Activated CD8-positive, alpha-beta memory T cell treated with anti-CD3 and anti-CD28 coated beads, Interleukin-2, amount 50 U/mL, for 4 hours (primary cell): Measurements from ENCODE around the gene TAGAP.
A peak's percentile ranks its signal among the peaks of the same experiment; 100 is the strongest.
"Not testable (repeated sequence)": the region's sequence is repeated elsewhere in the genome, so short reads cannot be mapped to it uniquely, and the experiment has no call there.

Experiments used
- DNase-seq: peaks from one replicate; pipeline ENCODE4 v3.0.0-alpha.2; 2020

Gene TAGAP

DNA sequence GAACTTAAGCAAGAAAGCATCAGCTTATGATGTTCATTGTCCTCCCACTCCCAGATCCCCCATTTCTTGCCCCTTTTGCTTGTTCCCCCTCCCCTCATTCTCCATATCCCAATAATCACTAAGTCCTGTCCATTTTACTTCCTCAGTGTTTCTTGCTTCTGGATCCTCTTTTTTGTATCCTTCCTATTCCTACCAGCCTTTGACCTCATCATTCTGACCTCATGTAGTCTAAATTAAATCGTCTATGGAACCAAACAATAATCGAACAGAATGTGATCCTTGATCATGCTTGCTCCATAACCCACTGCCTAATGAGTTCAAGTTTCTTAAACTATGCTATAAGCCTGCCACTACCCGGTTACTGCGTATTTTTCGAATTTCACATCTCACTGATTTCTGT, 39.4 kb downstream of the TAGAP start:
- no peak for DNase-seq

DNA sequence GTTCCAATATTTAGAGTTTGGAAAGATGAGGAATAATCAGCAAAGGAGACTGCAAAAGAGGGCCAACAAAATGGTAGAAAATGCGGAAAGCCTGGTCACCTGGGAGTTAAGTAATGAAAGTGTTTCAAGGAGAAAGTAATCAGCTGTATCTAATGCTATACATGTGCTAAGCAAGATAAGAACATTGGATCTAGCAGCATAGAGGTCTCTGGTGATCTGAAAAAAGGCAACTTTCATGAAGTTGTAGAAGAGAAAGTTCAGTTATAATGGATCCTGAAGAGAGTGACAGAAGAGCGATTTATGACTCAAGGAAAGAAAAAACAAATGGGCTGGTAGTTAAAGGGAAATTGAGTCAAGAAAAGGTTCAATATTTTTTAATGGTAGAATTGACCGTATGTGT, 40.2 kb downstream of the TAGAP start:
- DNase-seq = no peak

DNA sequence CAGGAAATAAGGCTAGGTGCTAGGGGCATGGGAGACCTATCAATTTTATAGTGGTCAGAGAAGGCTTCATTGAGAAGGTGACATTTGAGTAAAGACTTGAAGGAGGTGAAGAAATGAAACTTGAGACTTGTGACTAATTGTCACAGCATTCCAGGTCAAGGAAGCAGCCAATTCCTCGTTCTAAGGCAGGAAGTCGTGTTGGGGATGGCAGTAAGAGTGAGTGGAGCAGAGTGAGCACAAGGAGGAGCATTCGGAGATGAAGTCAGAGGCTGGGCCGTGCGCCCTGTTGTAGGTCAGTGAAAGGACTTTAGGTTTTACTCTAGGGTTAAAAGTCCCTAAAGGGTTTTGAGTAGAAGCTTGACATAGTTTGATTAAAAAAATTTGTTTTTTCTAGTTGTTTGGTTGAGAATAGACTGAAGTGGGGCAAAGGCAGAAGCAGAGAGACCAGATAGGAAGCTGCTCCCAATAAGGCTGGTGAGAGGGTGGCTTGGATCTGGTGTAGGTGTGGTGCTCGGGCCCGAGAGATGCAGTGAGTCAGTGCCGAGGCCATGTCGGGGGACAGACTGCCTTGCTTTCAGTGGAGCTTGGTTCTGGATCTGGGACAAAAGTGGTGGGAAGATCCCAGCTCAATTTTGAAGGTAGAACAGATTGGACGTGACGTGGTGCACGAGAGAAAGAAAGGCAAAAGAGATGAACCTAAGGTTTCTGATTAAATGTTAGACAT, 42.2 kb downstream of the TAGAP start:
- no peak for DNase-seq

DNA sequence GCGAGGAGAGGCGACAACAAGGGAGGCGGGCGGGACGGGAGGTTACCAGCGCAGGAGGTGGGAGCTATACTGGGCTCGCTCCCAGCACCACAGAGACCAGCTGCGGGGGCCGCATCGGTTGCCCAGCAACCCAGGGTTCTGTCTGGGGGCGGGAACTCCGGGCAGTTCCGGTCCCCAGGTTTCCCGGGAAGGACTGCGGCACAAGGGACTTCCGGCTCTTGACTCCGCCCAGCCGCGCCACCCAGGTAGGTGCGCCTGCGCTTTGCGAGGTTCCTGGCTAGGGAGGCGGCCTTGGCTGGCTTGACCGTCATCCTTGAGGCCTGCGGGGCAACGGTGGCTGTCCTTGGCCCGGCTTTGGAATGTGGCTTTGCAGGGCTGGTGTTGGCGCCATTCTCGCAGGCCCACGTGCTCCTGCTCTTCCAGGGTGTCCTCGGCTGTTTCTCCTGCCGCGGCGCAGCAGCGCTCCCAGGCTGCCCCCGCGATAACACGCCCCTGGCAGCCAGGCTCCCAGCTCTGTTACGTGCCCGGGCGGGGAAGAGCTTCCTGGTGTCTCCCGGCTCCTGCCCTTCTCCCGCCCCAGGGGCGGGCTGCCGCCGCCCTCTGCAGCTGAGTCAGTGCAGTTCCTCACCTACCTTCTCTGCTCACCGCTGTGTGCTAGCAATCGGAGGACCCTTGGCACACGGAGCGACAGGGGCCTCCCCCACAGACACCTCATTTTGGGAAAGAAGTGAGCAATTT, 45.0 kb downstream of the TAGAP start, which contains the start of gene RSPH3:
Gene RSPH3 (minus strand): TSS at position 537 of the 738 bp plus-strand sequence. CDS start 652 bp downstream, outside the sequence.
- DNase-seq = peak; percentile 91

DNA sequence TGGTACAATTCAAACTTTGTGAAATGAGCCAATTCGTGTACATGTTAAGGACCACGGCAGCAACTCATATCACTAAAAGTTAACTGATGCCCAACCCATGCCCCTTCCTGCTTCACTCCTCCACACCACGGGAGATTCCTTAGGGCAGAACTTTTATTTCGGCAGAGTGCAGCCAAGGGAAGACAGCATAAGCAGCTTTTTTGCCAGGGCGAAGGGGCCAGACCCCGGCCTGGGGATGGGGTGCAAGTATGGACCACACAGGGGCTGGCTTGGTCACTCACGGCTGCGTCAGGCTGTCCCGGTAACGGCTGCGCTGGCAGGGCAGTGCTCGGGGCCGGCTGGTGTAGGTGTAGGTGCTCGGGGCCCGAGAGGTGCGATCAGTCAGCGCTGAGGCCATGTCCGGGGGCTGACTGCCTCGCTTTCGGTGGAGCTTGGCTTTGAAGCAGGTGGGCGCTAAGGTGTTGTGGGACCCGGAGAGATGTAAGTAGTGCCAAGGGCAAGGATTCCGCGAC, 45.6 kb downstream of the TAGAP start:
- no peak for DNase-seq

DNA sequence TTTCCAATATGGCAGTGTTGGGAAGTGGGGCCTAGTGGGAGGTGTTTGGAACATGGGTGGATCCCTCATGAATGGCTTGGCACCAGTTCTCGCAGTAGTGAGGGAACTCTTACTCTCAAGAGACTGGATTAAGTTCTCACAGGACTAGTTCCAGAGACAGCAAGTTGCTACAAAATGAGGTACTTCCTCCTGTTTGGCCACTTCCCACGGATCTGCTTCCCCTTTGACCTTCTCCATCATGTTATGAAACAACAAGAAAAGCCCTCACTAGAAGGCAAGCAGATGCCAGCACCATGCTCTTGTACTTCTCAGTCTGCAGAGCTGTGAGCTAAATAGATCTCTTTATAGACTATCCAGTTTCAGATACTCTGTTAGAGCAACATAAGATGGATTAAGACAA, 47.9 kb downstream of the TAGAP start:
- no peak for DNase-seq

DNA sequence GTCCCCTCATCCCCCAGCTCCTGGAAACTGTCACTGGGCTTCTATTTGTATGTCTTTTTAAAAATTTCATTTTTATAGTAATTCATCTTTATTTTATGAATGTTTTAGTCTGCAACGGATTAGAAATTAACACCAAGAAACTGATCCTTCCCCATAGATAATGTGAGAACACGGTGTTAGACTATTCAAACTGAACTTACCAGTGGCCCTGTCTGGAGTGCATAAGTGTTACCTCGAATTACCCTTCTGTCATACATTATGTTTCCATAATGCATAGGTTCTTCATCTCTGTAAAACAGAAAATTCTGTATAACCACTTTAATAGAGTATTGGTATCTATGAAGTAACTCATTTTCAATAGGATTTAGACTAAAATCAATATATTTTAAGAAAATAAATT, 51.2 kb downstream of the TAGAP start:
- DNase-seq = no peak

DNA sequence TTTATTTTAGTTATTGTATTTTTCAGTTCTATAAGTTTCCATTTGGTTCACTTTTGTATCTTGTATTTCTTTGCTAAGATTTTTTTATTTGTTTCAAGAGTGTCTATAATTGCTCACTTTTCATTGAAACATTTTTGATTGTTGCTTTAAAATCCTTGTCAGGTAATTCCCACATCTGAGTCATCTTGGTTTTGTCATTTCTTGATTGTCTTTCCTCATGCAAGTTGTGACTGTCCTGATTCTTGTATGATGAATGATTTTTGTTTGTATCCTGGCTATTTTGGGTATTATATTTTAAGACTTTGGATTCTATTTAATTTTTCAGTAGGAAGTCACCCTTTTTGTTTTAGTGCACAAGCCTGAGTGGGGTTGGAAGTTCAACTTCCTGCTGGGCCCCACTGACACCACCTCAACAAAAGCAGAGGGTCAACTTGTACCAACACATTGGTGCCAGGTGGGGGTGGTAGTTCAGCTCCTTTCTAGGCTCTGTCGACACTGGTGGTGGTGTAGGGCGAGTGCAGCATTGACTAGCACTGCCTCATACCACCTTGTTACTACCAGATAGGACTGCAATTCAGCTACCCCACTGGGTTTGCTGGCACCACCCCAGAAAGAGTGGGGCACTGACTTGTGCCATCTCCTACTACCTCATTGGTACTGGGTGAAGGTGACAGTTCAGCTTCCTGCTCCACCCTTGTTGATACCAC, 53.6 kb downstream of the TAGAP start:
- no peak for DNase-seq

DNA sequence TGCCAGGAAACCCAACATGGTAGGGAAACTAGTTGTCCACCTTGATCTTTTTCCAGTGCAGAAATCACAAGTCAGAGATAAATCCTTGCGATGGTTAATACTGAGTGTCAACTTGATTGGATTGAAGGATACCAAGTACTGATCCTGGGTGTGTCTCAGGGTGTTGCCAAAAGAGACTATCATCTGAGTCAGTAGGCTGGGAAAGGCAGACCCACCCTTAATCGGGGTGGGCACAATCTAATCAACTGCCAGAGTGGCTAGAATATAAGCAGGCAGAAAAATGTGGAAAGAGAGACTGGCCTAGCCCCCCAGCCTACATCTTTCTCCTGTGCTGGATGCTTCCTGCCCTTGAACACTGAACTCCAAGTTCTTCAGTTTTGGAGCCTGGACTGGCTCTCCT, 55.1 kb downstream of the TAGAP start:
- not testable (repeated sequence) for DNase-seq

DNA sequence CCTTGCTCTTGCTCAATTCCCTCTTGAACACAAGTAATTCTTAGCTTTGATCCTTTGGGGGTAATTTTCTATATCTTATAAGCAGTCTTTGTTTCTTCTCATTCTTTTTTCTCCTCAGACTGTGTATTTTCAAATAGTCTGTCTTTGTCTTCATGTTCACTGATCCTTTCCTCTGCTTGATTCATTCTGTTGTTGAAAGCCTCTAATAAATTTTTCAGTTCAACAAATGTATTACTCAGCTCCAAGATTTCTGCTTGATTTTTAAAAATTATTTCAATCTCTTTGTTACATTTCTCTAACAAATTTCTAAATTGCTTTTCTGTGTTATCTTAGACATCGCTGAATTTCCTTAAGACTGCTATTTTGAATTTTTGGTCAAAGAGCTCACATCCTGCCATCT, 56.3 kb downstream of the TAGAP start:
- no peak for DNase-seq

DNA sequence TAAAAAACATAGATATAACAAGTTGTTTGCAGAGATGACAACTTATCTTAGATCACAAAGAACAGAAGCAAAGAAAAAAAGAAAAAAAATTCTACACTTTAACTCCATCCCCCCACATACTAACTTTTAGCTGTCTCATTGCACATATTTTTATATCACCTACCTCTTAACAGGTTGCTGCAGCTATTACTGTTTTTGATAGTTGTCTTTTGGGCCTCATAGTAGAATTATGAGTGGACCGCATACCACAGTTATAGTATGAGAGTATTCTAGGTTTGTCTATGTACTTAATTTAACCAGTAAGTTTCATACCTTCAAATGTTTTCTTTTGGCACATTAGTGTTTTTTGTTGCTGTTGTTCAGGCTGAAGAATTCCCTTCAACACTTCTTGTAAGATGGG, 57.1 kb downstream of the TAGAP start:
- DNase-seq = no peak
